Right ventricle myocardium inferior (tissue), 1 donor: ENCODE results near the gene MRPL43. TPM values are rescaled to one million over a fixed set of nuclear protein-coding genes. Genes with fewer than 3 reads are reported as not detected.

Experiments used
- ATAC-seq: fragments of 200-7000 bp; cut with Tn5 transposase; one replicate; pipeline ENCODE4 v1.9.1; 2020; ENCODE audit warnings: mild to moderate bottlenecking, moderate library complexity
- DNase-seq: peaks from one replicate; pipeline ENCODE4 v3.0.0; 2021; ENCODE audit errors: missing footprints
- intact Hi-C: fragments of 100-400 bp; cut with DNase I; formaldehyde crosslinking; loops from one replicate; pipeline ENCODE4 v1.11.0; 2022
- total RNA-seq: library from RNA; stranded (reverse); fragmentation: NEBNext Ultra II Directional; extraction: Animal tissue kit (Norgen Biotek cat#: 25700); gene quantifications from one replicate; pipeline ENCODE4 v1.2.1, GENCODE V29; 2021
- donor health status: DM: no; HTN: yes; CAD: no; lungs with severe emphysema.

Gene MRPL43
- total RNA-seq, 1 donor from 2014 or later = 58.3 TPM

DNA sequence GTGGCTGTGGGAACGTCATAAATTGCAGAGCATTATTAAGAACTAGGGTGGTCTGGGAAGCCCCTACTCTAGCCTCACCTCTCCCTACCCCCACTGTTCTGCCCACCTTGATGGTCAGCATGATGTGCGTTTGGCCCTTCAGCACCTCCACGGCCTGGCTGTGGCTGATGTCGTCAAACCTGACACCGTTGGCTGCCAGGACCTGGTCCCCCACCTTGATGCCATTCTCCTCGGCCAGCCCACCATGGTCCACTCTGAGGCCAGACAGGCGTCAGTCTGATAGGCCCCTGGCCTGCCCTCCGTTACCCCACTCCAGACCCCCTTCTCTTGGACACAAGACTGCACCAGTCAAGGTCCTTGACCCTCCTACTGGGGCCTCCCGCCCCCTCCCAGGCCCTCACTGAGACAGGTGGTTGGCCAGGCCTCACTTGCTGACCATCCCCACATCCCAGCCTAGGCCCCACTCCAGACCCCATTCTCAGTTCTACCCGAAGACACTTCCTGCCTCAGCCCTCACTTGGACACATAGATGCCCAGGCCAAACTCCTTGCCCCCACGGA lies 34.5 kb upstream of the MRPL43 start:
- DNase-seq (no peak), ATAC-seq (no peak)
- intact Hi-C loops = no loop called here

DNA sequence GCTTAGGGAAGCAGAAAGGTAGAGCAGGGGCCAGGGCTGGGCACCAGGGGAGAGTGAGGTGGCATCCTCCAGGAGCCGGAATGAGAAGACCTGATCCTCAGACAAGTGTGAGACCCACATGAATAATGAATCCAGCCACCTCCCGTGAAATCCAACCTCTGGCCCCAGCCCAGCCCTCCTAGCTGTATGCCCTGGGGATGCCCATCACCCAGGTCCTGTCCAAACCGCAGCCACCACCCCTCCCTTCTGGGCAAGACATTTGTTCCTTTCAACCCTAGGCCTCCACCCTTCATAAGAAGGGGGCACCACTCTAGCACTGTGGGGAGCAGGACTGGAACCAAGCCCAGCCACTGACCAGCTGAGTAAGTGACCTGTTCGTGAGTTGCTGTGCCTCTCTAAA lies 33.9 kb upstream of the MRPL43 start:
- peak; percentile 58 for DNase-seq
- ATAC-seq = no peak
- intact Hi-C loops = no loop called here

DNA sequence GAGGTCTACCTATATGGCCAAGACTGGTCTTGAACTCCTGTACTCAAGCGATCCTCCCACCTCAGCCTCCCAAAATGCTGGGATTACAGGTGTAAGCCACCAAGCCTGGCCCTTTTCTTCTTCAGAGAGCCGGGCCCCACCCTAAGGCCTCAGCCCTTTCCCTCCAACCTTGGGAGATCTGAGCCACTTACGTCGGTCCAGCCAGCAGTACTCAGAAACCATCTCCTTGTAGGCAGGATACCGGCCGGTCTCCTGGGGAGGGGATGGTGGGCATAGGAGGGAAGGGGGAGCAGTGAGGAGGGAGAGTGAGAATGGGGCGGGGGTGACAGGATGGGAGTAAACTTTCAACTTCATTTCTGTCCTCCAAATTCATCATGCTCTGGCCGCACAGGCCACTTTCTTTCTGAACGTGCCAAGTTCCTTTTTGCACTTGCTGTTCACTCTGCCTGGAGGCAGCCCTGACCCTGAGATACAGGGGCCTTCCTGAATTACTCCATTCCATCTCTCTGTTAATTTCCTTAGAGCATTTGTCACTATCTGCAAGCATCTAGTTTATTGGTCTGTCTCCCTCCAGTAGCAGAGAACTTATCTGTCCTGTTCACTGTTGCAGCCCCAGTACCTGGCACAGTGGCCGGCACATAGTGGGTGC lies 33.3 kb upstream of the MRPL43 start:
- DNase-seq (no peak), ATAC-seq (no peak)
- intact Hi-C loops = no loop called here

DNA sequence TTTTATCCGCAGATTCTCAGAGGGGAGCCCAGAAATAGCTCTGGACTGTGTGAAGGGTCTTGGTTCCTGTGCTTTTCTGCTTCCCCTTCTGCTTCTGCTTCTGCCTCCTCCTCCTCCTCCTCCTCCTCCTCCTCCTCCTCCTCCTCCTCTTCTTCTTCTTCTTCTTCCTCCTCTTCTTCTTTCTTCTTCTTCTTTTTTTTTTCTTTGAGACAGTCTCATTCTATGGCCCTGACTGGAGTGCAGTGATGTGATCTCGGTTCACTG lies 32.1 kb upstream of the MRPL43 start:
- intact Hi-C loops = loop anchor here (10.0 kb wide), 1 partner anchor 455 kb away; no protein-coding TSS in a partner anchor
- DNase-seq (no peak), ATAC-seq (no peak)

DNA sequence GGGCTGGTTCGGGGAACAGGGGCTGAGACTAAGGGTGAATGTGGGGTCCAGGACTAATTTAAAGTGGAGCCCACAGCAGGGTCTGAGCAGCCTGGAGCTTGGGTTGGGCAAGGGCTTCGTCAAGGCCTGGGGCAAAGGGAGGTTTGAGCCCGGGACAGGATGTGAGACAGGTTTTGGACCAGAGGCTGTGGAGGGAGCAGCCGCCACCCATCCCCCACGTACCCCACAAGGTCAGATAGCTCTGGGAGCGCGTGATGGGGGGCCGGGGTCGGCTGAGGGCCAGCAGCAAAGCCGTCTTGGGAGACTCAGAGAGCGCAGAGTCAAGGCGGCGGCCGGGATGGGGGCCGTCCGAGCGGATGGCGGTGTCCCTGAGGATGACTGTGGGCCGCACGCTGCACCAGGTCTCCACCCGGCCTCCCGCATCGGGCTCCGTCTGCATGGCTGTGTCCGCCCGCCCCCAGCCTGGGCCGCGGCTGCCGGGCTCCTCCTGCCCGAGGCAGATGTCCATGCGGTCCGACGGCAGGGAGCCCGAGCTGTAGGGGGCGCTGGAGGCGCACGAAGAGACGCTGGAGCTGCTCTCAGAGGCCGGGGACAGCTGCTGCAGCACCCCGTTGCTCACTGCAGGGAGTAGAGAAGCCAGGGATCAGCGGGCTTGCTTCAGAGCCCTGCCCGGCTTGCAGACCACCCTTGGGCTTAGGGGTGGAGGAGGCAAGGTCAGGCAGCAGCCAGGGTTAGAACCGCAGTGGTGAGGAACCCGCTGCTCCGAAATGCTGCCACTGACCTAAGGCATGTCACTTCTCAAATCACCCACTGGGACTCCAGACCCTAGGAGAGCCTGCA lies 31.5 kb upstream of the MRPL43 start:
- intact Hi-C loops = loop anchor here (10.0 kb wide), 1 partner anchor 454 kb away; no protein-coding TSS in a partner anchor
- DNase-seq (peak; percentile 90), ATAC-seq (peak; percentile 69)

DNA sequence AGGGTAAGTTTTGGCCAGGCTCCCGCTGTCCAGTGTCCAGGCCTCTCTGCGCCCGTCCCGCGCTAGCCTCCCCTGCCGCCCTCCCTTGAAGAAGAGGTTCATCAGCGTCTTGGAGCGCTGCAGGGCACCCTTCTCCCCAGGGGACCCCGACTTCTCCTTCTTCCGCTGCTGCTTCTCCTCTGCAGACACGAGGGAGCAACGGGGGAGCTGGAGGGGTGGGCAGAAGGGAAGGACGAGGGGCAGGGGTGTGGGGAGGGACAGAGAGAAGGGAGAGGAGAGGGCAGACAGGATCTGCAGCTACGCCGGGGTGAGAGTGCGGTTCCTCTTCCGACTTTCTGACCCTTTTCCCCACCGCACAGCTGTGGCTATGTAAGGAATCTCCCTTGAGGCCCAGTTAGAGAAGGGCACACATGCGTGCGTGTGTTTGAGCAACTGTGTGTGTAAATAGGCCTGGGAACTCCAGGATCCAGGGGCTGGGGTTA lies 30.9 kb upstream of the MRPL43 start:
- peak; percentile 48 for DNase-seq
- ATAC-seq = peak; percentile 7
- intact Hi-C loops = loop anchor here (10.0 kb wide), 1 partner anchor 453 kb away; no protein-coding TSS in a partner anchor

DNA sequence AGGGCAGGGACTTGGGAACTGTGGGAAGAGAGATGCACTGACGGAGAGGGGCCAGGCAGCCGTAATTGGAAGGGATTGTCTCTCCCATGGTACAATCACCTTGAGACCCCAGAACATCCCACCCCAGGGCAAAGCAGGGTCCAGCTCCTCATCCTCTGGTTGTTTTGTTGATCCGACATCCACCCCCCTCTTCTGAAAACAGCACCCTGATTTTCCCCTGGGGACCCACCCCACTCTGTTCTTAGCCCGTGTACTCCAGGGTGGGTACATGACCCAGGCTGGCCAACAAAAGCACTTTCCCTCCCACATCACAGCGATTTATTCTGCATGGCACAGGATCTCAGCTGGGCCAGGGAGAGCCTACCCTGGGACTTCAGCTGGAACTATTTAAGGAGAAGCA lies 29.5 kb upstream of the MRPL43 start:
- DNase-seq = no peak
- no peak for ATAC-seq
- intact Hi-C loops = loop anchor here (10.0 kb wide), 1 partner anchor 452 kb away; no protein-coding TSS in a partner anchor

DNA sequence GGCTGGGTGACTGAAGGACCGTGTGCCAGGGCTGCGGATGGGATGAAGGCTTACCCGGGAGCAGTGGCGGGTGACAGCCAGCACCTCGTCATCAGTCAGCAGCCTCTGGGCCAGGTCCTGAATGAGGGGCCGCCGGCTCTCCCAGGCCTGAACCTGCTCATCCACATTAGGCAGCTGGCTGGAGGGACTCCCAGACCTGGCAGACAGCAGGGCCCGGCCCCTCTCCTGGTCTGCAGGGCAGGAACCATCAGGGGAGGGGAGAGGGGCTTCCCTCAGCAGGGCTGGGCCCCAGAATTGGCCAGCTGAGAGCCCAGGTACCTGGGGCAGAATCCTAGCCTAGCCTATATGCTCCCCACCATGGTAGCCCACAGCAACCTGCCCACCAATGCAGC lies 28.3 kb upstream of the MRPL43 start:
- ATAC-seq (no peak), DNase-seq (peak; percentile 47)
- intact Hi-C loops = loop anchor here (2.0 to 10.0 kb wide), 2 partner anchors 47 to 451 kb away; partner anchors contain the start of gene SEMA4G

DNA sequence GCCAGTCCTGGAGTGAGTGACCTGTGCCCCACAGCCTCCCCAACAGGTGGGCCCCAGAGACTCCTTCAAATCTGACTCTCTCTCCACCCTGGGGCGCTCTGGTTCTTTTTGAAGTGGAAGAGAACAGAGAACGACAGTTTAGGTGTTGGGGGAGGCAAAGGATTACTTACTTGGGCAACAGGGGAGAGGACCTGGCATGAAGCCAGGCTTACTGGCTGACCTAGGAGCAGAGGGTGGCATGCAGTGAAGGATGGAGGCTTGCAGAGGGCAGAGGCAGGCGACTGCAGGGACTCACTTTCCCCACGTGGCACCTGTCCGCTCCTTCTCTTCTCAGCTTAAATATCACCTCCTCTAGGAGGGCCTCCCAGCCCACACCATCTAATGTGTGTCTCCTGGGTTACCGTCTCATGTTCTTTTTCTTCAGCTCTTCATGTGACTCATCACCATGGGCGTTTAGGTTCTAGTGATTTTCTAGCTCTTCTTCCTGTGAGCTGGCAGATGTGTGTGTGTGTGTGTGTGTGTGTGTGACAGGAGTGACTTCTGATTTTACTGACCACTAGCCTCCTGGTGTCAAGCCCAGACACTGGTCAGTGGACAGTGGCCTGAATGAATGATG lies 27.8 kb upstream of the MRPL43 start:
- DNase-seq = no peak
- intact Hi-C loops = loop anchor here (1.0 to 10.0 kb wide), 3 partner anchors 21 to 450 kb away; partner anchors contain the start of gene SEMA4G
- no peak for ATAC-seq

DNA sequence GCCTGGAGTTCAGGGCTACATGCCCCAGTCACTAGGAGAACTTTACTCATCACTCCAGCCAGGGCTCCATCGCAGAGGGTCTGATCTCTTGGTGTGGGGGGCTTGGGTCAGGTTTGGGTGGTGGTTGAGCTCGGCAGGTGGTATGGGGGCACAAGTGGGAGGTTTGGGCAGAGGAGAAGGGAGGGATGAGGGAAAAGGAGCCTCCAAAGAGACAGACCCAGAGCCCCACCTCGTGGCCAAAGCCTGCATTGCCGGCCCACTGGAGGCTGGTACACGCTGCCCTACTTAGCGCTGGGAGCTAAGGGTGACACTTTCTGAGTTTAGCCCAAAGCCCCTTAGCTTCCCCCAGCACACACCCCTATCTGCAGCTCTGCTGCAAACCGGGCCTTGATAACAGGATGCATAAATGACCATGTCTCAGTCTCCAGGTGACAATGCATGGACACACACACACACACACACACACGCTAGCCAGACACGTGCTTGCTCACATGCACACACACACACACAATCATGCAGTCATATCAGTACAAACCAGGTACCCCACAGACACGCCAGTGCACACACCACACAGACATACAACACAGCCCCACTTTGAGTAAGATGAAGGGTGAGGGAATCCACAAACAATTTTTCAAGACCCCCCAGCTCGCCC lies 27.1 kb upstream of the MRPL43 start:
- ATAC-seq (peak; percentile 68), DNase-seq (peak; percentile 92)
- intact Hi-C loops = loop anchor here (1.0 to 10.0 kb wide), 3 partner anchors 20 to 450 kb away; partner anchors contain the start of gene SEMA4G

DNA sequence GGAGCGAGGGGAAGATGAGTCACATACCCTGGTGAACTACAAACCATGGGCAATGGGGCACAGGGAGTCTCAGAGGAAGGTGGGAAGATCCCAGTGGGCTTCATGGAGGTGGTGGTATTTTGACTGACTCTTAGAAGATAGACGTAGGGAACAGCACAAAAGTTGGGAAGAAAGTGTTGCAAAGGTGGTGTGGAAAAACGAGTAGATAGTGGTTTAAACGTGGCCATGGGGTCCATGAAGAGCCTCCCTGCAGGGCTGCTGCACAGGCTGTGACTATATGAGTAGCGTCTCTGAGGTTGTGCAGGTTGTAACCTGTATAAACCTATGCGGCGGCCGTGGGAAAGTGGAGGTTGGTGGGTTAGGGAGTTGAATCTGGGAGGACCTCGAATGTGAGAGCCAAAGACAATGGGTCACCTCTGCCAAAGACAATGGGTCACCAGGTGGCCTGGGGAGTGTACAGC lies 26.1 kb upstream of the MRPL43 start:
- ATAC-seq (no peak), DNase-seq (no peak)
- intact Hi-C loops = loop anchor here (10.0 kb wide), 1 partner anchor 449 kb away; no protein-coding TSS in a partner anchor

DNA sequence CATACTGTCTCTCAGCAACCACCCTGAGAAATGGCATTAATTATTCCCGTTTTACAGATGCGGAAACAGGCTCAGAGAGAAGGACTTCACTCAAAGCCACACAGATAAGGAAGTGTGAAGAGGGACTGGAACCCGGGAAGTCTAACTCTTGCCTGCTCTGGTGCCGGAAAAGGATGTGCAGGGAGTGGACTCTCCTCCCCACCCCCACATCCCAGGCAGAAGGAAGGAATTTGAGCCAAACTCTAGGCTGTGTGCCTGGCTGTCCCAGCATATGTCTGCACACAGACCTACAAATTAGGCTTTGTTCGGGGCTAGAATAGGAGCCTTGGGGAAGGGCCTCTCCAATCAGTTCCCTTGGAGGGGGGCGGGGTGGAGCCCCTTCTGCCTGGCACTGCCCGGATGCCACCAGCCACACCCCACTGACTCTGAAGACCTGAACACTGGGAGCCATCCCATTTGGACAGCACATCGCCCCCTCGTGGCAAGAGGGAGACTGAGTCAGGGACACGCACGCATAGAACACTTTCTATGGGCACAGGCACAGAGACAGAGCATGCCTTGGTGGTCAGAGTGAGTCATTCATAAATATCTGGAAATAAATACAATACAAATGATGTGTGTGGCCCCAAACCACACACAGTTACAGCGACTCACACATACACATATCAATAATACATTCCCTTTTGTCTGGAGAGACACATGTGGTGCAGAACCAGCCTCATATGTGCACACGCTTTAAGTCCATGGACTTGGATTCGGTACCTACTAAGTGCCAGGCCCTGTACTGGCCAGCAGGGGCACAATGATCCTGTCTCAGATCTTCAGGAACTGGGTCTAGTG lies 25.4 kb upstream of the MRPL43 start:
- DNase-seq (peak; percentile 91), ATAC-seq (peak; percentile 92)
- intact Hi-C loops = loop anchor here (1.0 to 10.0 kb wide), 2 partner anchors 13 to 448 kb away; partner anchors contain the start of gene LZTS2

DNA sequence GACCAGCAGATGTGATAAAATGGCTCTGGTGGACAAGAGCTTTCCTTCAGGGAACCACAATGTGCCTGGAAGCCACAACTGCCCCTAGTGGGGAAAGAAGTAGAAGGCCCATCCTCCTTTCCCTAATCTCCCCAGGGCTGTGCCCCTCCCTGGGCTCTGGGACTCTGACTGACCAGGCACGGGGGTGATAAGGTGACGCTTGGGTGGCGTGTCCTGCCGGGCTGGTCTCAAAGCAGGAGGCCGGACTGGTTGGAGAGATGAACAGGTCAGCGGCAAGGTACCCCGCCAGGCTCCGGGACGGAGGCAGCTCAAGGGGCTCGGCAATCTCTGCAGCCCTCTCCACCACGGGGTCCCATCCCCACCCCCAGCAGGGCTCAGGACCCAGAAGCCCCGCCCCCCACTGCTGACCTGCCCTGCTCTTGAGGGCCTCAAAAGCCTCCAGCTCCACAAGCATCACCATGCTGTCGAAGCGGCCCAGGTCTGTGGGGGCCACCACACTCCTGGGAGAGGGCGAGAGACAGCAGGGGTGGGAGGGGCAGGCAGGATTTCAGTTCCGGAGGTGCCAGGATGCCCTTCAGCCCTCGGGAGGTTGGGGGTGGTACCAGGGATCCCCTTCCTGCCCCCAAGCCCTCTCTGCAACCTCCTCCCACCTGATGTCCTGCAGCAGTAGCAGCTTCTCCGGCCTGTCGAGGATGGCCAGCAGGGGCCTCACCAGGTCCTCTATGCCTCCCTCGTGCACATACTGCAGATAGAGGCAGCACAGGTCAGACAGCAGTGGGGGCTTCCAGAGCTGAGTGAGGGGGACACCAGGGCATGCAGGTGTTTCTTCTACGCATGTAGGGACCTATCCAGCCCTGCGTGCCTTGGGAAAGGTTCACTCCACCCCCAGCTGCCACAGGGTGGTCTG lies 24.5 kb upstream of the MRPL43 start:
- ATAC-seq = no peak
- no peak for DNase-seq
- intact Hi-C loops = loop anchor here (1.0 to 10.0 kb wide), 2 partner anchors 12 to 447 kb away; partner anchors contain the start of gene LZTS2

DNA sequence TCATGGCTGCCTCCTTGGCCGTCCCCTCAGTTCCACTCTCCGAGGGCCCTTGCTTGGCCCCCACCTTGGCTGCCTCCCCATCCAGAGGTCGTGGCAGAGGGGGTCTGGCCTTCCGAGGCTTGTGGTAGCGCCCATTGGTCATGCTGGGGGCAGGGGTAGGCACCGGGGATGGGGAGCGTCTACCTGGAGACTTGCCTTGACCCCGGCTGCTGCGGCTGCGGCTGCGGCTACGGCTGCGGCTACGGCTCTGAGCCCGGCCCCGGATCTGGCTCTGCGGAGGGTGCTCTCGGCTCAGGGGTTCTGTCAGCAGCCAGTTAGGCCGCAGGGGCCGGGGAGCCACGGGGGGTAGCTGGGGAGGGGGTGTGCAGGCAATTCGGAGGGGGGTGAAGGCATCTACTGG lies 23.0 kb upstream of the MRPL43 start:
- DNase-seq (no peak), ATAC-seq (no peak)
- intact Hi-C loops = loop anchor here (10.0 kb wide), 1 partner anchor 446 kb away; no protein-coding TSS in a partner anchor

DNA sequence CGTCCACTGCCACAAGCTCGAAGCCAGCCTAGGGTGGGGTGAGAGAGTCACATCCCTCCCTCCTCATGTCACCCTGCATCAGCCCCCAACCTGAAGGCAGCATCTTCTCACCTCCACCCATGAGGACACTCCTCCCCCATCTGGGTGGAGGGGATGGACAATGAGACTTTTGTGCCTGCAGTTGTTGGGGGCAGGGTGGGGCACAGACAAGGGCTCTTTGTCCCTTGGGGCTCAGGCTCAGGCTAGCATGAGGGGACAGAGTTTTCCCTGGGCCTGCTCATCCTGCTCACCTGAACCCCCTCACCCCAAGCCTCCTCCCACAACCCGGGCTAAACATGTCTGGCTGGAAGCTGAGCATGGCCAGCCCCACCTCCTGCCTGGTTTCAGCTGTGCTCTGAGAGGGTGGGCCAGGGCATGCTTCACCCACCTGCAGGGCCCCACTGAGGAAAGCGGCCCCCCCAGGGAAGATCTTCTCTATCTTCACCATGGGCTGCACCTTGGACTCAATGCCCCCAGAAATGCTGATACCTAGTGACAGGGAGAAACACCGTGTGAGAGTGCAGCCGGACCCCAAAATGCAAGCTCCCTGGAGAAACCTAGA lies 21.6 kb upstream of the MRPL43 start:
- ATAC-seq = no peak
- intact Hi-C loops = no loop called here
- no peak for DNase-seq
